ENCODE data around the gene EPB41L4B. TPM values are rescaled to one million over a fixed set of nuclear protein-coding genes. Genes with fewer than 3 reads are reported as not detected.
A peak's percentile ranks its signal among the peaks of the same experiment; 100 is the strongest.

Gene EPB41L4B
- total and polyA plus RNA-seq, 4 donors, result 6.0 to 14.5 (median 12.2) TPM

DNA sequence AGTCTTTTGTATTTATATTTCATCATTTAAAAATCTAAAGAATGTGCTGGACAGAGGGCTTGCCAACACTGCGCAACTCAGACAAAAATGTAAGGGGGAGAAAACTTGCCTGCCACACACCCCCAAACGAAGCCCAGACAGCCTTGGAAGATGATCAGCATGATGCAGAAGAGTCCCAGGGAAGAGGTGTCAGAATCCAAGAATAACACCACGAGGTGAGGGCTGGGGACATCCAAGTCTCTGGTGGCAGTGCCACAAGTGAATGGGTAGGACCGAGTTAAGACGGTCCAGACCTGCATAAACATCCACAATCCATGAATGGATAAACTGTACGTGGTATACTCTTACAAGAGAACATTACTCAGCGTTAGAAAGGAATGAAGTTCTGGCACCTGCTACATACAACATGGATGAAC lies 10.4 kb downstream of the EPB41L4B start:
- Histone ChIP-seq H3K9ac (ENCODE audit: insufficient read depth in 1 of 2, low read length in 2 of 2) (no peak overlapping the region), H3K9me3 (ENCODE audit: control insufficient read depth in 4 of 4, insufficient read depth in 3 of 4, low read length in 3 of 4) (no peaks in the 10 kb centered on the region), H3K36me3 (ENCODE audit: control insufficient read depth in 4 of 4, insufficient read depth in 4 of 4, low read length in 4 of 4) (no peaks in the 10 kb centered on the region), H3K27ac (ENCODE audit: low read depth in 1 of 2, low read length in 1 of 2) (no peak overlapping the region), H3K27me3 (ENCODE audit: control insufficient read depth in 3 of 3, insufficient read depth in 3 of 3, low read length in 2 of 3) (peaks cover 0 to 5% (median 2%) of the 10 kb centered on the region in 3 donors), H3K4me1 (ENCODE audit: control insufficient read depth in 5 of 5, insufficient read depth in 5 of 5, low read length in 5 of 5) (peaks cover 0 to 15% (median 0%) of the 10 kb centered on the region in 5 donors), H3K4me3 (no peak overlapping the region)
- TF ChIP-seq, protein P1, sequence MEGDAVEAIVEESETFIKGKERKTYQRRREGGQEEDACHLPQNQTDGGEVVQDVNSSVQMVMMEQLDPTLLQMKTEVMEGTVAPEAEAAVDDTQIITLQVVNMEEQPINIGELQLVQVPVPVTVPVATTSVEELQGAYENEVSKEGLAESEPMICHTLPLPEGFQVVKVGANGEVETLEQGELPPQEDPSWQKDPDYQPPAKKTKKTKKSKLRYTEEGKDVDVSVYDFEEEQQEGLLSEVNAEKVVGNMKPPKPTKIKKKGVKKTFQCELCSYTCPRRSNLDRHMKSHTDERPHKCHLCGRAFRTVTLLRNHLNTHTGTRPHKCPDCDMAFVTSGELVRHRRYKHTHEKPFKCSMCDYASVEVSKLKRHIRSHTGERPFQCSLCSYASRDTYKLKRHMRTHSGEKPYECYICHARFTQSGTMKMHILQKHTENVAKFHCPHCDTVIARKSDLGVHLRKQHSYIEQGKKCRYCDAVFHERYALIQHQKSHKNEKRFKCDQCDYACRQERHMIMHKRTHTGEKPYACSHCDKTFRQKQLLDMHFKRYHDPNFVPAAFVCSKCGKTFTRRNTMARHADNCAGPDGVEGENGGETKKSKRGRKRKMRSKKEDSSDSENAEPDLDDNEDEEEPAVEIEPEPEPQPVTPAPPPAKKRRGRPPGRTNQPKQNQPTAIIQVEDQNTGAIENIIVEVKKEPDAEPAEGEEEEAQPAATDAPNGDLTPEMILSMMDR (IDR thresholded peaks at IDR 0.05; ENCODE audit: control extremely low read depth, extremely low read depth), result no peak
- no peak for ATAC-seq (ENCODE audit: insufficient read depth, low FRiP score)
- WGBS, 2 donors, result 56 to 73% methylated on average over 7 of the region's 7 CpGs
- no peak for DNase-seq

DNA sequence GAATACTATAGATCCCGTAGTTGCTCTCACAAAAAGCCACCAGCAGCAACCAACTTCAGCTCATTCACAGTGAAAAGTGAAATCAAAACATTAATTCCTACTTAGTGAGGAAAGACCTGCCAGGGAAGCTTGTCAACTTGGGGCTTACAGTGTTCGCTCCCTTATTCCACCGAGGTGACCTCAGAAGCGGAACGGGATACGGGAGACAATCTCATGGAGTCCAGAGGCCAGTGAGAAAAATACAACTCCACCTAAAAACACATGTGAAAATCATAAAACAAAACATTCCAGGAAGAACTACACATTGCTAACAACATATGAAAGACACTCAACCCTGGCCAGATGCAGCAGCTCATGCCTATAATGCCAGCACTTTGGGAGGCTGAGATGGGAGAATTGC lies 11.6 kb downstream of the EPB41L4B start:
- H3K4me3 ChIP-seq, result no peak overlapping the region
- no peaks in the 10 kb centered on the region for H3K36me3 ChIP-seq (ENCODE audit: control insufficient read depth in 4 of 4, insufficient read depth in 4 of 4, low read length in 4 of 4)
- TF ChIP-seq, protein P1 (IDR thresholded peaks at IDR 0.05; ENCODE audit: control extremely low read depth, extremely low read depth), result no peak
- peaks cover 0 to 15% (median 0%) of the 10 kb centered on the region in 5 donors for H3K4me1 ChIP-seq (ENCODE audit: control insufficient read depth in 5 of 5, insufficient read depth in 5 of 5, low read length in 5 of 5)
- WGBS, 2 donors, result 93 to 95% methylated on average over 6 of the region's 6 CpGs
- H3K9ac ChIP-seq (ENCODE audit: insufficient read depth in 1 of 2, low read length in 2 of 2), result no peak overlapping the region
- no peak overlapping the region for H3K27ac ChIP-seq (ENCODE audit: low read depth in 1 of 2, low read length in 1 of 2)
- no peak for ATAC-seq (ENCODE audit: insufficient read depth, low FRiP score)
- no peak for DNase-seq
- no peaks in the 10 kb centered on the region for H3K9me3 ChIP-seq (ENCODE audit: control insufficient read depth in 4 of 4, insufficient read depth in 3 of 4, low read length in 3 of 4)
- peaks cover 0 to 4% (median 0%) of the 10 kb centered on the region in 3 donors for H3K27me3 ChIP-seq (ENCODE audit: control insufficient read depth in 3 of 3, insufficient read depth in 3 of 3, low read length in 2 of 3)

DNA sequence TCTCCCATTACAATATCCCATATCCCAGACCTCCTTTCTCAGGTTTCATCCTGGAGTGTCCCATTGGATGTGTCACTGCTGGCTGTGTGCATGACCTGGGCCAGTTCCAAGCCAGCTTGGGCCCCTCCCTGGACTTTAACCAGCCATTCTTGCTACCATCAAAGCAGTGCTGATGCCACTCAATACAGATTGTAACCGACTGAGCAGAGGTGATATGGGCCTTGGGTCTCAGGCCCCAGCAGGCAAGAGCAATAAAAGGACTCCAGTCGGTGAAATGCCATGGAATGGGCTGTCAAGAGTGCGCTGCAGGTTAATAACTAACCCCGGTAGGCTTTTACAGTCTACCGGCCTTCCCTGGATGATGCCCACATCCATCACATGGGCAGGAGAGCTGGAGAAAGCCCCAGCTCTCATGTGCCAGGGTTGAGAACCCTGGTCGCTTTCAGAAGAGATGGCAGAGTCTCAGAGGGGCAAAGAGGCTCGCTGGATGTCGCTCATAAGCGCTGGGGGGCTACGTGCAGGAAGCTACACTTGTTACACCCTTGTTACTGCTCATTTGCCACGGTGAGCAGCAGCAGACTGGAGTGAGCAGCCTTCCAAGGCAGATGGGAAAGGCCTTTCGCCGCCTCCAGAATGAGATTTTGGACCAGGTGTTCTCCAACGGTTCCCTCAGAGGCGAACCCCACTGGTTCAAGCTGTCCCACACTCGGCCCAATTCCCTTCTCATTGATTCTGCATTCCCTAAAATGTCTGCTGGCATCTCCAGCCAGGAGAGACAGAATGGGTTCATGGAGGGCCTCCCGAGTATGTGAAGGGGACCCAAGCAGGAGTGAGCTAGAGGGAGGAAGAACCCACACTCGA lies 13.2 kb downstream of the EPB41L4B start:
- peaks cover 0 to 12% (median 0%) of the 10 kb centered on the region in 5 donors for H3K4me1 ChIP-seq (ENCODE audit: control insufficient read depth in 5 of 5, insufficient read depth in 5 of 5, low read length in 5 of 5)
- TF ChIP-seq, protein P1 (IDR thresholded peaks at IDR 0.05; ENCODE audit: control extremely low read depth, extremely low read depth), result no peak
- DNase-seq, result peak in 2 of 3 donors; percentile 35 to 55

More for the DNA sequence above, 13.2 kb downstream of the EPB41L4B start:
- no peak overlapping the region for H3K27ac ChIP-seq (ENCODE audit: low read depth in 1 of 2, low read length in 1 of 2)
- no peak for ATAC-seq (ENCODE audit: insufficient read depth, low FRiP score)
- H3K27me3 ChIP-seq (ENCODE audit: control insufficient read depth in 3 of 3, insufficient read depth in 3 of 3, low read length in 2 of 3), result peaks cover 0 to 3% (median 0%) of the 10 kb centered on the region in 3 donors
- no peaks in the 10 kb centered on the region for H3K36me3 ChIP-seq (ENCODE audit: control insufficient read depth in 4 of 4, insufficient read depth in 4 of 4, low read length in 4 of 4)
- 83 to 85% methylated on average over 18 of the region's 18 CpGs for WGBS, 2 donors
- no peak overlapping the region for H3K4me3 ChIP-seq
- no peak overlapping the region for H3K9ac ChIP-seq (ENCODE audit: insufficient read depth in 1 of 2, low read length in 2 of 2)
- no peaks in the 10 kb centered on the region for H3K9me3 ChIP-seq (ENCODE audit: control insufficient read depth in 4 of 4, insufficient read depth in 3 of 4, low read length in 3 of 4)

Measured in lung (tissue), 12 donors.